Thoracic aorta endothelial cell (primary cell): ENCODE measurements around the gene EGFR. TPM values are rescaled to one million over a fixed set of nuclear protein-coding genes. Genes with fewer than 3 reads are reported as not detected.

Experiments
- total RNA-seq: library from RNA; depleted of rRNA; stranded (reverse); fragments of >200 nt; gene quantifications from 2 replicates; pipeline ENCODE4 v1.2.3, GENCODE V29; 2012

EGFR gene
- total RNA-seq: 3.8 and 5.1 TPM in 2 replicates

DNA sequence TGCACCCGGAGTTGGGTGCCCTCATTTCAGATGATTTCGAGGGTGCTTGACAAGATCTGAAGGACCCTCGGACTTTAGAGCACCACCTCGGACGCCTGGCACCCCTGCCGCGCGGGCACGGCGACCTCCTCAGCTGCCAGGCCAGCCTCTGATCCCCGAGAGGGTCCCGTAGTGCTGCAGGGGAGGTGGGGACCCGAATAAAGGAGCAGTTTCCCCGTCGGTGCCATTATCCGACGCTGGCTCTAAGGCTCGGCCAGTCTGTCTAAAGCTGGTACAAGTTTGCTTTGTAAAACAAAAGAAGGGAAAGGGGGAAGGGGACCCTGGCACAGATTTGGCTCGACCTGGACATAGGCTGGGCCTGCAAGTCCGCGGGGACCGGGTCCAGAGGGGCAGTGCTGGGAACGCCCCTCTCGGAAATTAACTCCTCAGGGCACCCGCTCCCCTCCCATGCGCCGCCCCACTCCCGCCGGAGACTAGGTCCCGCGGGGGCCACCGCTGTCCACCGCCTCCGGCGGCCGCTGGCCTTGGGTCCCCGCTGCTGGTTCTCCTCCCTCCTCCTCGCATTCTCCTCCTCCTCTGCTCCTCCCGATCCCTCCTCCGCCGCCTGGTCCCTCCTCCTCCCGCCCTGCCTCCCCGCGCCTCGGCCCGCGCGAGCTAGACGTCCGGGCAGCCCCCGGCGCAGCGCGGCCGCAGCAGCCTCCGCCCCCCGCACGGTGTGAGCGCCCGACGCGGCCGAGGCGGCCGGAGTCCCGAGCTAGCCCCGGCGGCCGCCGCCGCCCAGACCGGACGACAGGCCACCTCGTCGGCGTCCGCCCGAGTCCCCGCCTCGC, at the start of gene EGFR:
TSS of gene EGFR (plus strand) at position 657 of the 830 bp plus-strand sequence. CDS start 261 bp downstream, outside the sequence.

